Natural killer cell (primary cell): ENCODE results near the gene RTCA. TPM values are rescaled to one million over a fixed set of nuclear protein-coding genes. Genes with fewer than 3 reads are reported as not detected.

Source experiments
- ATAC-seq, 3 donors: fragments of 150-1000 bp in 2 of 3; fragments of 200-7000 bp in 1 of 3; cut with Tn5 transposase; 1 replicate in 1 of 3; 2 replicates in 2 of 3; pipeline ENCODE4 v1.10.0; 2021; ENCODE audit warnings: mild to moderate bottlenecking in 2 of 3, moderate library complexity in 2 of 3
- DNase-seq, 2 donors: peaks; one replicate each; pipeline versions ENCODE4 v3.0.0 to v3.0.0-alpha.2; 2013 to 2021; ENCODE audit warnings: mixed read lengths in 1 of 2
- H3K27ac ChIP-seq: one replicate; pipeline ENCODE4 v1.5.1; 2013; ENCODE audit warnings: mild to moderate bottlenecking, low read length
- H3K27me3 ChIP-seq: one replicate; pipeline ENCODE4 v1.6.1; 2013; ENCODE audit warnings: low read length; ENCODE audit not compliant: control insufficient read depth, insufficient read depth
- H3K36me3 ChIP-seq: one replicate; pipeline ENCODE4 v1.6.1; 2013; ENCODE audit warnings: low read length; ENCODE audit not compliant: control insufficient read depth, insufficient read depth
- H3K4me1 ChIP-seq: one replicate; pipeline ENCODE4 v1.6.1; 2013; ENCODE audit warnings: low read length; ENCODE audit not compliant: control insufficient read depth, insufficient read depth
- H3K4me3 ChIP-seq: one replicate; pipeline ENCODE4 v1.5.1; 2013; ENCODE audit warnings: low read length
- H3K9me3 ChIP-seq: one replicate; pipeline ENCODE4 v1.6.1; 2013; ENCODE audit warnings: low read length; ENCODE audit not compliant: control insufficient read depth, insufficient read depth
- H3K27ac Mint-ChIP-seq, 2 donors: one replicate each; pipeline ENCODE4 v1.8.0; 2022; ENCODE audit warnings: mild to moderate bottlenecking in 2 of 2, mixed read lengths in 2 of 2, moderate library complexity in 1 of 2
- H3K27me3 Mint-ChIP-seq, 2 donors: one replicate each; pipeline ENCODE4 v1.8.0; 2022; ENCODE audit warnings: low read depth in 2 of 2, mixed read lengths in 2 of 2
- H3K36me3 Mint-ChIP-seq: one replicate; pipeline ENCODE4 v1.8.0; 2022; ENCODE audit warnings: mixed read lengths
- H3K4me1 Mint-ChIP-seq, 2 donors: one replicate each; pipeline ENCODE4 v1.8.0; 2022; ENCODE audit warnings: mixed read lengths in 2 of 2
- H3K4me3 Mint-ChIP-seq: one replicate; pipeline ENCODE4 v1.8.0; 2022; ENCODE audit warnings: mild to moderate bottlenecking, moderate library complexity, mixed read lengths
- H3K9me3 Mint-ChIP-seq, 2 donors: one replicate each; pipeline ENCODE4 v1.8.0; 2022; ENCODE audit warnings: mixed read lengths in 2 of 2
- CTCF ChIP-seq: fragments of 200-600 bp; IDR thresholded peaks from one replicate; pipeline ENCODE4 v1.8.0; 2022; ENCODE audit warnings: antibody characterized with exemption
- WGBS: methylation state at CpG from one replicate; pipeline ENCODE4 v1.1.7; 2013; ENCODE audit warnings: missing lambda C conversion rate; ENCODE audit not compliant: insufficient coverage; 5-methylcytosine and 5-hydroxymethylcytosine counted together
- intact Hi-C: fragments of 100-400 bp; cut with micrococcal nuclease; formaldehyde crosslinking; loops from one replicate; pipeline ENCODE4 v1.14.2; 2022
- total RNA-seq, 4 donors: library from RNA; stranded (reverse); fragments of 120-200 nt in 1 of 4; gene quantifications; one replicate each; pipeline versions ENCODE4 v1.2.3 to v1.2.4, GENCODE V29; 2013 to 2022

Gene RTCA
- total RNA-seq, 3 donors from 2014 or later (not counting 1 experiment from before 2014, with no cell fraction given), result 49.3 to 60.8 (median 52.3) TPM

DNA sequence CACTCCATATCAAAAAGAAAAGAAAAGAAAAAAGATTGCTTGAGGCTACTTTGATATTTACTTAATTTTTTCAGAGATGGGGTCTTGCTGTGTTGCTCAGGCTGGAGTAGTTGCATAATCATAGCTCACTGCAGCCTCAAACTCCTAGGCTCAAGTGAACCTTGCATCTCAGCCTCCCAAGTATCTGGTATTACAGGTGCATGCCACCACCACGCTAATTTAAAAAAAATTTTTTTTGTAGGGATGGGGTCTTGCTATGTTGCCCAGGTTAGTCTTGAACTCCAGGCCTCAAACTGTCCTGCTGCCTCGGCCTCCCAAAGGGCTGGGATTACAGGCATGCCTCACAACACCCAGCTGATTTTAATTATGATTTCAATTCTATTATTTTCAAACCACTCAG is 38.2 kb downstream of the RTCA start:
- H3K9me3 ChIP-seq, result no peaks in the 10 kb centered on the region
- peaks cover 0 to 6% of the 10 kb centered on the region in 2 donors for H3K4me1 Mint-ChIP-seq
- no peak overlapping the region for H3K27ac ChIP-seq
- no peaks in the 10 kb centered on the region for H3K36me3 Mint-ChIP-seq
- intact Hi-C loops, result no loop called here
- H3K27ac Mint-ChIP-seq, result no peak overlapping the region
- H3K4me1 ChIP-seq, result no peaks in the 10 kb centered on the region
- no peaks in the 10 kb centered on the region for H3K36me3 ChIP-seq
- DNase-seq (no peak), ATAC-seq (no peak)
- H3K4me3 ChIP-seq, result no peak overlapping the region
- no peaks in the 10 kb centered on the region for H3K27me3 Mint-ChIP-seq
- TF ChIP-seq CTCF, result no peak
- H3K9me3 Mint-ChIP-seq, result no peaks in the 10 kb centered on the region
- H3K27me3 ChIP-seq, result no peaks in the 10 kb centered on the region
- 86% methylated on average over 2 of the region's 2 CpGs for WGBS
- H3K4me3 Mint-ChIP-seq, result no peak overlapping the region

DNA sequence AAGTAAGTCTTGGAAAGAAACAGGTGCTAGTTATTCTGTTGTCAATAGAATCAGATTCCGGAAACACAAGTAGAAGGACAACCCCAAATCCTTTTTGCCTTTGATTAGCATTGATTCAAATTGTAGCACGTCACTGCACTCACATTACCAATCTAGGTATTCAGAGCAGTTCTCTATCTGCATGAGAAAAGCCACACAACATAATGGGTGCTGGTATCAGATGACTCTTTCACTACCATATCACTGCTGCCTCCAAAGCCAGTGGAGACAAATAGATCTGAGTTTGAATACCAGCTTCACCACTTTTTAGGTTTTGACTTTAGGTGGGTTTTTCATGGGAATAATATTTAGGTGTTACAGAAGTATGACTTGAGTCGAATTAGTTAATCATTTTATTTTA is 38.9 kb downstream of the RTCA start:
- Mint-ChIP-seq H3K4me1 (no peaks in the 10 kb centered on the region), H3K36me3 (peaks cover 2% of the 10 kb centered on the region), H3K27me3 (no peaks in the 10 kb centered on the region), H3K9me3 (no peaks in the 10 kb centered on the region), H3K27ac (no peak overlapping the region), H3K4me3 (no peak overlapping the region)
- no peaks in the 10 kb centered on the region for H3K27me3 ChIP-seq
- H3K4me3 ChIP-seq, result no peak overlapping the region
- no peaks in the 10 kb centered on the region for H3K9me3 ChIP-seq
- no peaks in the 10 kb centered on the region for H3K4me1 ChIP-seq
- DNase-seq (no peak), ATAC-seq (no peak)
- intact Hi-C loops, result no loop called here
- no peaks in the 10 kb centered on the region for H3K36me3 ChIP-seq
- 93% methylated on average over 2 of the region's 3 CpGs for WGBS
- TF ChIP-seq CTCF, result no peak
- H3K27ac ChIP-seq, result no peak overlapping the region

- no peak overlapping the region for H3K4me3 ChIP-seq
- TF ChIP-seq CTCF, result no peak
- no peaks in the 10 kb centered on the region for H3K36me3 ChIP-seq
- DNase-seq (no peak), ATAC-seq (no peak)
- no peaks in the 10 kb centered on the region for H3K27me3 ChIP-seq
- H3K4me1 ChIP-seq, result no peaks in the 10 kb centered on the region
- H3K9me3 ChIP-seq, result no peaks in the 10 kb centered on the region
- no peaks in the 10 kb centered on the region for H3K4me1 Mint-ChIP-seq
- intact Hi-C loops, result no loop called here
- peaks cover 6% of the 10 kb centered on the region for H3K36me3 Mint-ChIP-seq
- H3K27ac Mint-ChIP-seq, result no peak overlapping the region
- 100% methylated on average over 1 of the region's 3 CpGs for whole genome bisulfite sequencing
- H3K27ac ChIP-seq, result no peak overlapping the region
- H3K9me3 Mint-ChIP-seq, result peaks cover 2% of the 10 kb centered on the region in 2 donors
- H3K27me3 Mint-ChIP-seq, result no peaks in the 10 kb centered on the region
- no peak overlapping the region for H3K4me3 Mint-ChIP-seq
Measured at GRCh38 chr1:100305954-100306353, 39.9 kb downstream of the RTCA start.

DNA sequence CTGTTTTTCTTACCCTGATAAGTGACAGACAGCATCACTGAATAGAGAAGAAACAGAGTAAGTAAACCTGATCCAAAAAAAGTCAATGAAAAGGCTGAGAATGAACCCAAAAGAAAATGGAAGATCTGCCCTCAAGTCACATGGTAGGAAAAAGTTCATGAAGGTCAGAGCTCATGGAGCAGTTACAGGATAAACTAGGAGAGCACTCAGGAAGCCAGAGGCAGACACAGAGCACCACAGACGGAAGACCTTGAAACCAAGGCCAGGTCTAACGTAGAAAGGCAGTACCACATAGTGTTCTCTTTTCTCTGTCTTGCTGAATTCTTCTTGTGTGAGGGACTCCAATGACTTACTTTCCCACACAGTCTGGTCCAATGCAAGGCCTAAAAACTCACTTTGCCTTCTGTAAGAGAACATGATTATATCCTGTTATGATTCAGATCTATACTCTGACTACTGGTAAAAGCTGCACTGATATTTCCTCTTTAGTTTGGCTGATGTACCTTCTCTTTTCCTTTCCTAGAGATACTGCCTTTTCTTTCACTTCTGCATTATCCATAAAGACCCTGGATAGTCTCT is 40.8 kb downstream of the RTCA start:
- Mint-ChIP-seq H3K27ac (no peak overlapping the region), H3K4me3 (no peak overlapping the region), H3K36me3 (peaks cover 6% of the 10 kb centered on the region), H3K4me1 (no peaks in the 10 kb centered on the region), H3K27me3 (no peaks in the 10 kb centered on the region), H3K9me3 (peaks cover 2% of the 10 kb centered on the region in 2 donors)
- Histone ChIP-seq H3K9me3 (no peaks in the 10 kb centered on the region), H3K4me3 (no peak overlapping the region), H3K36me3 (no peaks in the 10 kb centered on the region), H3K4me1 (no peaks in the 10 kb centered on the region), H3K27ac (no peak overlapping the region), H3K27me3 (no peaks in the 10 kb centered on the region)
- ATAC-seq, result no peak
- DNase-seq, result no peak
- intact Hi-C loops, result no loop called here
- TF ChIP-seq CTCF, result no peak
- 80% methylated on average over 2 of the region's 2 CpGs for WGBS
